Mesothelial cell of epicardium (in vitro differentiated cells): ENCODE measurements around the gene CADM1. TPM values are rescaled to one million over a fixed set of nuclear protein-coding genes. Genes with fewer than 3 reads are reported as not detected.

ENCODE experiments used
- DNase-seq, 2 experiments: peaks; one replicate each; pipeline ENCODE4 v3.0.0; 2021; ENCODE audit warnings: low spot score in 2 of 2; ENCODE audit not compliant: unreplicated experiment in 2 of 2
- H3K27ac Mint-ChIP-seq: 2 replicates; pipeline ENCODE4 v1.8.0; 2021; ENCODE audit warnings: mixed read lengths
- H3K27me3 Mint-ChIP-seq: 2 replicates; pipeline ENCODE4 v1.8.0; 2021; ENCODE audit warnings: low read depth, mixed read lengths
- H3K36me3 Mint-ChIP-seq: 2 replicates; pipeline ENCODE4 v1.8.0; 2021; ENCODE audit warnings: mixed read lengths
- H3K4me1 Mint-ChIP-seq: 2 replicates; pipeline ENCODE4 v1.8.0; 2021; ENCODE audit warnings: mixed read lengths
- H3K4me3 Mint-ChIP-seq: 2 replicates; pipeline ENCODE4 v1.8.0; 2021; ENCODE audit warnings: mild to moderate bottlenecking, moderate library complexity, mixed read lengths
- H3K9me3 Mint-ChIP-seq: 2 replicates; pipeline ENCODE4 v1.8.0; 2021; ENCODE audit warnings: mixed read lengths
- total RNA-seq: library from RNA; stranded (reverse); gene quantifications from 3 replicates; pipeline ENCODE4 v1.2.1, GENCODE V29; 2021
- TF ChIP-seq, protein P1 (sequence below): fragments of 200-600 bp; sonication (generic); IDR thresholded peaks from one replicate; pipeline ENCODE4 v1.5.0; 2021; ENCODE audit warnings: antibody characterized with exemption; ENCODE audit not compliant: unreplicated experiment

CADM1 gene
- total RNA-seq = 57.9 to 64.9 TPM (median 60.9 TPM) in 3 replicates

DNA sequence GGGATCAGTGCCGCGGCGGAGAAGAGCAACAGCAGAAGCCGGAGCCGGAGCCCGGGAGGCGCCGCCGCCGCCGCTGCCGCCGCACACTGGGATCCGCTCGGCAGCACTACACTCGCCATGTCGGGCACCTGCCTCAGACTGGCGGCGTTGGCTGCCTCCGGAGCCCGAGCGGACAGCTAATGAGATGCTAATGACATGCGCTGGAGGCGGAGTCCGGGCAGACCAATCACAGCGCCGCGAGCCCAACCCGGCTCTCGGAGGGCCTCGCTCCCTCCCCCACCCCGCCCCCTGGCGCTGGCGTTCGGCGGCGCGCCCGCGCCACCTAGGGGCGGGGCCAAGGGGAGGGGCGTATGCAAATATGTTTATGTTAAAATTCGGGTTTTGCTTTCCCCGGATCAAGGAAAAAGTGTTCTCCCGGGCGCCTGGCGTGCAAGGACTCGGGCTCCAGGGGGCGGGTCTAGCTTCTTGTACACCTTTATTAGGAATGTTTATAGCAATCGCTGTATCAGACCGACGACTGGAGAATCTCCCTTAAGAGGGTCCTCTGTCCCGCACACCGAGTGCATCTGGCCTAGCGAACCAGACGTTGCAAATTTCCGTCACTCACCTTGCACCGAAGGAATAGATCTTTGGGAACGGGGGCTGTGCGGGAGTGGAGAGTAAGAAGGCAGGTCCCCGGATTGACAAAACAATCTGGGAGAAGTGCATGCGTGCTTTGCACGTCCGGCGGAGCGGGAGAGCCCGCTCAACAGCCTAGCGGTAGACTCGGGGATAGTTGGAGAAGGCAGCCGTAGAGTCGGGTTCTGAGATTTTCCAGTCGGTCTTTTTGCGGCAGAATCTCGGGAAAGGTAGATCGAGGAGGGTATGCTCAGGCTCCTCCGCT is at the start of gene CADM1:
CADM1 (minus strand) TSS at position 140 of the 883 bp plus-strand sequence.
- Mint-ChIP-seq H3K27ac (peak within 1 kb of the TSS; percentile 98), H3K4me1 (peaks cover 9% of the 10 kb centered on the region), H3K36me3 (no peaks in the 10 kb centered on the region), H3K4me3 (peak within 1 kb of the TSS; percentile 82), H3K27me3 (peaks cover 27% of the 10 kb centered on the region), H3K9me3 (no peaks in the 10 kb centered on the region)
- DNase-seq = peak; percentile 96 to 97
- TF ChIP-seq, protein P1, sequence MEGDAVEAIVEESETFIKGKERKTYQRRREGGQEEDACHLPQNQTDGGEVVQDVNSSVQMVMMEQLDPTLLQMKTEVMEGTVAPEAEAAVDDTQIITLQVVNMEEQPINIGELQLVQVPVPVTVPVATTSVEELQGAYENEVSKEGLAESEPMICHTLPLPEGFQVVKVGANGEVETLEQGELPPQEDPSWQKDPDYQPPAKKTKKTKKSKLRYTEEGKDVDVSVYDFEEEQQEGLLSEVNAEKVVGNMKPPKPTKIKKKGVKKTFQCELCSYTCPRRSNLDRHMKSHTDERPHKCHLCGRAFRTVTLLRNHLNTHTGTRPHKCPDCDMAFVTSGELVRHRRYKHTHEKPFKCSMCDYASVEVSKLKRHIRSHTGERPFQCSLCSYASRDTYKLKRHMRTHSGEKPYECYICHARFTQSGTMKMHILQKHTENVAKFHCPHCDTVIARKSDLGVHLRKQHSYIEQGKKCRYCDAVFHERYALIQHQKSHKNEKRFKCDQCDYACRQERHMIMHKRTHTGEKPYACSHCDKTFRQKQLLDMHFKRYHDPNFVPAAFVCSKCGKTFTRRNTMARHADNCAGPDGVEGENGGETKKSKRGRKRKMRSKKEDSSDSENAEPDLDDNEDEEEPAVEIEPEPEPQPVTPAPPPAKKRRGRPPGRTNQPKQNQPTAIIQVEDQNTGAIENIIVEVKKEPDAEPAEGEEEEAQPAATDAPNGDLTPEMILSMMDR = peak; percentile 88

DNA sequence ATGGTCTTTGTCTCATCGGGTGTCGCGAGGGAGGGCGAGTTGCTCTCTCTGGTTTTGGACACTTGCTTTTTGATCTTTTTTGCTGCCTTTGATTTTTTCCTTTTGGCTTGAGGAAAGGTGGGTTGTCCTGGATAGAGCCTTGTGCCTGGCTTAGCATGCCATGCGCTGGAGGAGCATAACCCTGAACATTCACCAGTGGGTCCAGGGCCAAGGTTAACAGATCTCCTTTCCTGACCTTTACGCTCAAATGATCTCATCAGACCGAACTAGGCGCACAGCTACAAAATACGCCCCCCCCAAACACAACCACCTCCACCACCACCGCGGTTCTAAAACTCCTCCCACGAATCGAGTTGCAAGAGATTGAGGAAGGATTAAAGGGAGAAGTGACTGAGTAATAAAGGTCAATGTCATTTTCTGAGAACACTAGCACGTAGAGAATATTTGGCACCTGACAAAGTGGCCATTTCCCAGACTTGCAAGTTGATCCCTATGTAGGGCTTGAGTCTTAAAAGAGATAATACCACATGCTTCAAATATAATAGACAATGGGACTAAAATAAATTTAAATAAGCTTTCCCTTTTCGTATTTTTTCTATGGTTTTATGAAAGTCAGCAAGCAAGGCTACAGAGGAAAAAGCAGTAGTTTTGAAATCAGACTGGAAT is 48.7 kb upstream of the CADM1 start:
- TF ChIP-seq, protein P1 = no peak
- H3K36me3 Mint-ChIP-seq = no peaks in the 10 kb centered on the region
- peaks cover 2% of the 10 kb centered on the region for H3K27me3 Mint-ChIP-seq
- H3K4me3 Mint-ChIP-seq = no peak overlapping the region
- no peak for DNase-seq
- H3K9me3 Mint-ChIP-seq = no peaks in the 10 kb centered on the region
- no peak overlapping the region for H3K27ac Mint-ChIP-seq
- peaks cover 23% of the 10 kb centered on the region for H3K4me1 Mint-ChIP-seq

- H3K4me1 Mint-ChIP-seq = peaks cover 23% of the 10 kb centered on the region
- TF ChIP-seq, protein P1 = no peak
These were observed 48.0 kb upstream of the CADM1 start for GRCh38 chr11:115552151-115552772.

GRCh38 chr11:115550291-115551059 is 46.3 kb upstream of the CADM1 start:
- TF ChIP-seq, protein P1 = no peak
- Mint-ChIP-seq H3K36me3 (no peaks in the 10 kb centered on the region), H3K4me3 (no peak overlapping the region), H3K27me3 (peaks cover 2% of the 10 kb centered on the region), H3K27ac (no peak overlapping the region), H3K4me1 (peaks cover 18% of the 10 kb centered on the region), H3K9me3 (no peaks in the 10 kb centered on the region)
- no peak for DNase-seq

More at GRCh38 chr11:115552151-115552772, 48.0 kb upstream of the CADM1 start:
- Mint-ChIP-seq H3K4me3 (no peak overlapping the region), H3K9me3 (no peaks in the 10 kb centered on the region), H3K36me3 (no peaks in the 10 kb centered on the region), H3K27ac (no peak overlapping the region), H3K27me3 (peaks cover 2% of the 10 kb centered on the region)
- DNase-seq = no peak

DNA sequence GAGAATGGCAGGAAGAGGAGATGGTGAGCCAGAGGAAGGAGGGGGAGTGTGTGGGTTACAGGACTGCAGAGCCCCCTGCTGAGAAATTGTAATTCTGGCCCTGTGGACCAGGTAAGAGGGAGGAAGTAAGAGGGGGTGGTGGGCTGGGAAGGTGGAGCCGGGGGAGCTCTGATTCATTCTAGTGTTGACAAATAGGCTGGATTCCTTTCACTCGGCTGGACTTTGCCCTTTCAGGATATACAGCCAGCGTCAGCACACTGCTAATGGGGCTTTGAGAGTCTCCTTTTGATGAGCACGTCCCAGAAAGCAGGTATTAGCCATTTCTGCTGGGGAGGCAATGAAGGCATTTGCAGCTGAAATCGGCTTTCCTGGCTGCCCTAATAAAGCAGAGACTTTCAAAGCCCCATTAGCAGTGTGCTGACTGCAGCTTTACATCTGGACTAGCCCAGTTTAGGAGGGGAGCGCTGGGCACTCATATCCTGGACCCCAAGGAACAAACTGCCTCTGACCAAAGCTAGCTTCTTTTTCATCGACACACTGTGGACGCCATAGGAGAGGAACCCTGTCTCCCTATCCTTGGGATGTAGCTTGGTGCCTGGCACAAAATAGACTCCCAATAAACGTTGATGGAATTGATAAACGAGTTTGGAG is 44.8 kb upstream of the CADM1 start:
- Mint-ChIP-seq H3K36me3 (no peaks in the 10 kb centered on the region), H3K4me1 (peaks cover 18% of the 10 kb centered on the region), H3K9me3 (no peaks in the 10 kb centered on the region), H3K27me3 (peaks cover 2% of the 10 kb centered on the region), H3K4me3 (no peak overlapping the region), H3K27ac (no peak overlapping the region)
- no peak for DNase-seq
- TF ChIP-seq, protein P1 = no peak
